Panc1 (cell line): ENCODE measurements around the gene SFMBT1. TPM values are rescaled to one million over a fixed set of nuclear protein-coding genes. Genes with fewer than 3 reads are reported as not detected.

Experiments
- ATAC-seq: fragments of 200-7000 bp; cut with Tn5 transposase; 2 replicates; pipeline ENCODE4 v1.9.1; 2020; ENCODE audit warnings: mild to moderate bottlenecking, moderate library complexity
- BruUV-seq: library from RNA; stranded (reverse); fragments of 400-500 nt; replicated peaks from 2 replicates; lab custom pipeline; 2021; lab: Mats Ljungman, UMichigan
- CTCF ChIA-PET: fragments of 300-600 bp; sonication (Branson Sonifier 250); formaldehyde crosslinking; loops from one replicate; lab custom pipeline; 2022; ENCODE audit warnings: antibody characterized with exemption; lab: Charles Lee
- POLR2A ChIA-PET: fragments of 300-600 bp; sonication (Branson Sonifier 250); formaldehyde crosslinking; loops from one replicate; lab custom pipeline; 2022; ENCODE audit warnings: antibody characterized with exemption; lab: Charles Lee
- DNase-seq: peaks from one replicate; pipeline ENCODE4 v3.0.0-alpha.2; 2010; ENCODE audit warnings: low read depth, low spot score
- H3K27ac ChIP-seq: 2 replicates; pipeline ENCODE4 v1.5.1; 2011; ENCODE audit warnings: mild to moderate bottlenecking, low read length, inconsistent platforms
- H3K27me3 ChIP-seq: fragments of 200-500 bp; sonication (Bioruptor generic); 2 replicates; pipeline ENCODE4 v1.6.0; 2014; ENCODE audit warnings: low read length, inconsistent platforms; ENCODE audit not compliant: control insufficient read depth, insufficient read depth
- H3K36me3 ChIP-seq: fragments of 200-500 bp; sonication (Bioruptor generic); 2 replicates; pipeline ENCODE4 v1.5.1; 2014; ENCODE audit warnings: inconsistent platforms, mild to moderate bottlenecking, low read length, moderate library complexity; ENCODE audit not compliant: control insufficient read depth, insufficient read depth
- H3K4me1 ChIP-seq: 2 replicates; pipeline ENCODE4 v1.5.1; 2011; ENCODE audit warnings: inconsistent platforms, mild to moderate bottlenecking, low read length, moderate library complexity; ENCODE audit not compliant: control insufficient read depth, insufficient read depth
- H3K4me3 ChIP-seq, 2 experiments: 2 replicates each; pipeline ENCODE4 v1.5.1; 2011 to 2012; ENCODE audit warnings: low read depth in 2 of 2, low read length in 2 of 2, mild to moderate bottlenecking in 2 of 2, inconsistent platforms in 1 of 2, moderate library complexity in 1 of 2
- H3K9me3 ChIP-seq: fragments of 200-500 bp; sonication (Bioruptor generic); 2 replicates; pipeline ENCODE4 v1.5.1; 2014; ENCODE audit warnings: low read depth, mild to moderate bottlenecking, inconsistent platforms, low read length, moderate library complexity; ENCODE audit not compliant: control insufficient read depth, insufficient read depth
- CTCF ChIP-seq: fragments of 450-650 bp; IDR thresholded peaks from 2 replicates; pipeline ENCODE4 v1.5.1; 2017; ENCODE audit warnings: mild to moderate bottlenecking
- POLR2AphosphoS5 ChIP-seq: IDR thresholded peaks from 2 replicates; pipeline ENCODE4 v1.6.1; 2012; ENCODE audit warnings: mild to moderate bottlenecking, low read depth, low read length, moderate library complexity
- REST ChIP-seq, 2 experiments: IDR thresholded peaks; 2 replicates each; pipeline ENCODE4 v1.6.1; 2011 to 2012; ENCODE audit warnings: low read depth in 2 of 2, control low read depth in 1 of 2, low read length in 1 of 2, mild to moderate bottlenecking in 1 of 2, moderate library complexity in 1 of 2; ENCODE audit not compliant: insufficient read depth in 1 of 2
- SIN3A ChIP-seq: IDR thresholded peaks from 2 replicates; pipeline ENCODE4 v1.6.1; 2012; ENCODE audit warnings: low read depth, mild to moderate bottlenecking, low read length, moderate library complexity, borderline replicate concordance; ENCODE audit not compliant: insufficient read depth
- TCF7L2 ChIP-seq: IDR thresholded peaks from 2 replicates; pipeline ENCODE4 v1.6.1; 2011; ENCODE audit warnings: mild to moderate bottlenecking, low read depth, low read length, inconsistent platforms
- in situ Hi-C: cut with HindIII; loops from 2 replicates; pipeline ENCODE4 v1.10.0; 2016; ENCODE audit warnings: low sequenced_read_pairs, low pct_unique_long_range_greater_than_20kb
- intact Hi-C: fragments of 100-400 bp; cut with micrococcal nuclease; formaldehyde crosslinking; loops from one replicate; pipeline ENCODE4 v1.10.0; 2022; ENCODE audit not compliant: unreplicated experiment
- total RNA-seq: library from RNA; stranded (reverse); gene quantifications from one replicate; pipeline ENCODE4 v1.2.1, GENCODE V29; 2021; ENCODE audit not compliant: unreplicated experiment

SFMBT1 gene
- total RNA-seq, 1 experiment from 2014 or later = 24.4 TPM

- DNase-seq (no peak), ATAC-seq (no peak)
- no peaks in the 10 kb centered on the region for H3K27me3 ChIP-seq
- H3K4me3 ChIP-seq = no peak overlapping the region
- intact Hi-C loops = no loop called here
- no peak overlapping the region for H3K27ac ChIP-seq
- H3K4me1 ChIP-seq = no peaks in the 10 kb centered on the region
- BruUV-seq = no TSS peak
- peaks cover 12% of the 10 kb centered on the region for H3K36me3 ChIP-seq
- no peaks in the 10 kb centered on the region for H3K9me3 ChIP-seq
- in situ Hi-C loops = no loop called here
- CTCF ChIA-PET = no interaction called here
- no peak for TF ChIP-seq REST (IDR thresholded peaks at IDR 0.05; ENCODE audit: insufficient read depth in 1 of 2, low read depth in 2 of 2, low read length in 1 of 2)
- no peak for TF ChIP-seq TCF7L2
- no peak for TF ChIP-seq SIN3A
- TF ChIP-seq CTCF = no peak
- TF ChIP-seq POLR2AphosphoS5 = no peak
- POLR2A ChIA-PET = no interaction called here
Observed at GRCh38 chr3:52923963-52924362, 121.9 kb downstream of the SFMBT1 start.

- TF ChIP-seq TCF7L2 (no peak), CTCF (no peak), POLR2AphosphoS5 (no peak), SIN3A (no peak), REST (IDR thresholded peaks at IDR 0.05; ENCODE audit: insufficient read depth in 1 of 2, low read depth in 2 of 2, low read length in 1 of 2) (no peak)
- no peaks in the 10 kb centered on the region for H3K9me3 ChIP-seq
- DNase-seq (no peak), ATAC-seq (no peak)
- peaks cover 16% of the 10 kb centered on the region for H3K36me3 ChIP-seq
- H3K27ac ChIP-seq = no peak overlapping the region
- in situ Hi-C loops = no loop called here
- no peaks in the 10 kb centered on the region for H3K27me3 ChIP-seq
- ChIA-PET CTCF (no interaction called here), POLR2A (no interaction called here)
- no peaks in the 10 kb centered on the region for H3K4me1 ChIP-seq
- no peak overlapping the region for H3K4me3 ChIP-seq
- BruUV-seq = no TSS peak
- intact Hi-C loops = no loop called here
Observed at GRCh38 chr3:52920841-52921240, 125.0 kb downstream of the SFMBT1 start.
